Esophagus (tissue), 2 donors: Measurements from ENCODE around the gene ROBO2. TPM values are rescaled to one million over a fixed set of nuclear protein-coding genes. Genes with fewer than 3 reads are reported as not detected.

Experiments used
- H3K27ac ChIP-seq, 2 donors: one replicate each; pipeline ENCODE4 v1.5.1; 2013; ENCODE audit warnings: low read depth in 2 of 2, mild to moderate bottlenecking in 2 of 2, inconsistent platforms in 1 of 2, low read length in 1 of 2, moderate library complexity in 1 of 2
- H3K27me3 ChIP-seq, 2 donors: one replicate each; pipeline ENCODE4 v1.6.1; 2013; ENCODE audit warnings: low read length in 2 of 2, control low read depth in 1 of 2, mild to moderate bottlenecking in 1 of 2; ENCODE audit not compliant: insufficient read depth in 2 of 2, control insufficient read depth in 1 of 2
- H3K36me3 ChIP-seq, 2 donors: one replicate each; pipeline ENCODE4 v1.6.1; 2013; ENCODE audit warnings: low read length in 1 of 2; ENCODE audit not compliant: control insufficient read depth in 2 of 2, insufficient read depth in 2 of 2
- H3K4me1 ChIP-seq, 2 donors: one replicate each; pipeline ENCODE4 v1.6.1; 2013; ENCODE audit warnings: low read length in 1 of 2; ENCODE audit not compliant: control insufficient read depth in 2 of 2, insufficient read depth in 2 of 2
- H3K4me3 ChIP-seq, 2 donors: one replicate each; pipeline ENCODE4 v1.5.1; 2013; ENCODE audit warnings: low read length in 2 of 2, mild to moderate bottlenecking in 2 of 2, low read depth in 1 of 2, moderate library complexity in 1 of 2
- H3K9me3 ChIP-seq, 2 donors: one replicate each; pipeline ENCODE4 v1.6.1; 2013; ENCODE audit warnings: mild to moderate bottlenecking in 2 of 2, low read depth in 1 of 2, low read length in 1 of 2, moderate library complexity in 1 of 2; ENCODE audit not compliant: control insufficient read depth in 2 of 2, insufficient read depth in 1 of 2
- WGBS, 2 donors: extraction: QIAGEN DNeasy Blood & Tissue Kit; methylation state at CpG; one replicate each; pipeline ENCODE4 v1.1.7; 2013; 5-methylcytosine and 5-hydroxymethylcytosine counted together
- polyA plus RNA-seq, 2 donors: library from polyadenylated mRNA; stranded (reverse); fragments of 200-250 nt; gene quantifications; one replicate each; pipeline ENCODE4 v1.2.3, GENCODE V29; 2013
- donor health status: healthy with polysubstance abuse.
- donor health status: Bipolar disorder and iron deficiency.

ROBO2 gene
- polyA plus RNA-seq, 2 donors, result 1.4 to 2.4 TPM

DNA sequence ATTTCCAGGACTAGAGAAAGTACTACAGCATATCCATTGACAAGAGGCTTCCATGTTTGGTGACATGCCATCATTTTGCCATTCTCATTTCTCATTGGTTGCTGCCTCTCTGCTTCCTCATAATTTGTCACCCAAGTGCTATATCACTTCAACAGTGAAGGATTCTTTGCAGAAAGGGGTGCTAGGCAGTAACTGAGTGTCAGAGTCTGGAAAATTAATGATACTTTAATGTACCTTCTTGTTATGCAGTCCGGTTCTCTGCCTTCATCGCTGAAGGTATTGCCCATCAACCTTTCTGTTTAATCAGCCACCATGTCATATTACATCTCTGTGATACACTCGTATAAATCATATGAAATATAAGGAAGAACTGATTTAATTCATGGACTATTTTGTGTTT, 550.3 kb downstream of the ROBO2 start:
- Histone ChIP-seq H3K4me3 (no peak overlapping the region), H3K4me1 (no peaks in the 10 kb centered on the region), H3K27me3 (no peaks in the 10 kb centered on the region), H3K36me3 (no peaks in the 10 kb centered on the region), H3K27ac (no peak overlapping the region), H3K9me3 (no peaks in the 10 kb centered on the region)
- 91 to 93% methylated on average over 3 of the region's 3 CpGs for WGBS, 2 donors

DNA sequence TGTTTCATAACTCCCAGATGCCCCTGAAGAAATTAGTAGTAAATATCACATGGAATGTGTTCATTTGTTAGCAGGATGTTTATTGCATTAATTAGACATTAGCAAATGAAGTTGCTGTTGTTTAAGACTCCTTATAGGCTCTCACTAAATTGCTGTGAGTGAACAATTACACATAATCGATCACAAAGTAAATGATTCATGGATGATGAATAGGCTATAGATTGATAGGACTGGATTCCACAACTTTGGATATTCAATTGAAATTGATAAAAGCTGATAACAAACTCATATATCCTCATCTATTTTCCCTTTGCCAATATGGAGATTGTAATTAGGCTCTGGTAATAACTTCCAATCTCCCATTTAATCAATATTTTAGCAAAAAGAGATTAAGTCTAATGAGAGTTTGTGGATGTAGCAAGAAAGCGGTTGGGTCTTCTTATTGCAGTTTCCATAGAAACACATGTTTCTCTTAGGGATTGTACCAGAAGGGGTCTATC, 555.5 kb downstream of the ROBO2 start:
- no peak overlapping the region for H3K27ac ChIP-seq
- H3K27me3 ChIP-seq, result no peaks in the 10 kb centered on the region
- no peaks in the 10 kb centered on the region for H3K4me1 ChIP-seq
- WGBS, 2 donors, result 94 to 96% methylated on average over 2 of the region's 2 CpGs
- H3K4me3 ChIP-seq, result no peak overlapping the region
- no peaks in the 10 kb centered on the region for H3K36me3 ChIP-seq
- H3K9me3 ChIP-seq, result no peaks in the 10 kb centered on the region

DNA sequence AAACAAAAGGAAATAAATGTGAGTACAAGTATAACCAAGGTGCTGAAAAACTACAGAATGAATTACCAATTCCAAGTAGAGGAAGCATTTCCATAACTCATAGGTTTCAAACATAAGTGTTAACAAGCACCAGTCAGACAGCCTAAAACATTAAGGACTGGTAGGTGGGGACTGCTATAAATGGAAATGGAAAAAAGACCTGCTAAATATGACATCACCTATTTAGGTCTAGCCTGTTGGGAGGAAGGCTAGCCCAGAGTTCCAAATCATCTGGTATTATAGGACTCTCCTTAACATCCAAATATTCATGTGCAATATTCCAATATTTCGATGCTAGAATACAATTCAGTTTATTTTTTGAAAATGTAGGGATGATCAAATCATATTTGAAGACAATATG, 560.0 kb downstream of the ROBO2 start:
- no peaks in the 10 kb centered on the region for H3K36me3 ChIP-seq
- 88 to 89% methylated on average over 1 of the region's 1 CpG for WGBS, 2 donors
- no peaks in the 10 kb centered on the region for H3K4me1 ChIP-seq
- no peak overlapping the region for H3K4me3 ChIP-seq
- H3K9me3 ChIP-seq, result no peaks in the 10 kb centered on the region
- H3K27ac ChIP-seq, result no peak overlapping the region
- no peaks in the 10 kb centered on the region for H3K27me3 ChIP-seq

DNA sequence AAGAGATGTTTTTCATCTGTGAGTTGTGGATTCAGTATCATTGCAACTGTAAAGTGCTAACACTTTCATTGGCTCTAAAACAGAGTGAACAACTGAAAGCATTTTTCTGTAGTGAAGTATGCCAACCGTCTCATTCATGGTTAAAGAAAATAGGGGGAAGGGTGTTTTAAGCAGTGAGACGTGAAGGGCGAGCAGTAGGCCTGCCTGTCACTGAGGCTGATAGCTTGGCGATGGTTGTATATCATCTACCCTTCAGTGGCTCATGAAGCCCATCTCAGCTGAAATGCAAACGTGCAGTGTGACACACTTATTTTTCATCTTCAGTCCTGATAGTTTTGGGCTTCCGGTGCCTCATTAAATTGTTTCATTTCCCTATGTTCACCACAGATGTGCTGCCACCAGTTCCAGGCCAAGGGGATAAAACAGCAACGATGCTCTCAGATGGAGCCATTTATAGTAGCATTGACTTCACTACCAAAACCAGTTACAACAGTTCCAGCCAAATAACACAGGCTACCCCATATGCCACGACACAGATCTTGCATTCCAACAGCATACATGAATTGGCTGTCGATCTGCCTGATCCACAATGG, 562.0 kb downstream of the ROBO2 start:
- H3K9me3 ChIP-seq, result no peaks in the 10 kb centered on the region
- WGBS, 2 donors, result 88 to 89% methylated on average over 9 of the region's 9 CpGs
- H3K36me3 ChIP-seq, result no peaks in the 10 kb centered on the region
- no peaks in the 10 kb centered on the region for H3K4me1 ChIP-seq
- H3K27ac ChIP-seq, result no peak overlapping the region
- H3K4me3 ChIP-seq, result no peak overlapping the region
- no peaks in the 10 kb centered on the region for H3K27me3 ChIP-seq

DNA sequence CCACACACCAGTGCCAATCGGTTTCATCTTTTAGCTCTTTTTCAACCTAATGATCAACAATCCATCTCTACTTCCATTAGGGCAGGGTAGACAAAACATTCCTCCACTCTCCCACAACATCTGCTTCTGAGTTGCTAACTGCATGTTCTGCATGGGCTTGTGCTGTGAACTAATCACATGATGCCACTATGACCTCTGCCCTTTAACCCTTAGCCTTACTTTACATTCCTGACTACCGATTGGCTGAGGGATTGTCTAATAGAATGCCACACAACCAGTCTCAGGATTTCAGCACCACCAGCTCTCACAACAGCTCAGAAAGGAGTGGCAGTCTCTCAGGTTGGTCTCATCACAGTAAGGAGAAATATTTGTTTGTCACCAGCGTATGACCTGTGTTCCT, 562.8 kb downstream of the ROBO2 start:
- WGBS, 2 donors, result 86 to 90% methylated on average over 3 of the region's 3 CpGs
- H3K27me3 ChIP-seq, result no peaks in the 10 kb centered on the region

DNA sequence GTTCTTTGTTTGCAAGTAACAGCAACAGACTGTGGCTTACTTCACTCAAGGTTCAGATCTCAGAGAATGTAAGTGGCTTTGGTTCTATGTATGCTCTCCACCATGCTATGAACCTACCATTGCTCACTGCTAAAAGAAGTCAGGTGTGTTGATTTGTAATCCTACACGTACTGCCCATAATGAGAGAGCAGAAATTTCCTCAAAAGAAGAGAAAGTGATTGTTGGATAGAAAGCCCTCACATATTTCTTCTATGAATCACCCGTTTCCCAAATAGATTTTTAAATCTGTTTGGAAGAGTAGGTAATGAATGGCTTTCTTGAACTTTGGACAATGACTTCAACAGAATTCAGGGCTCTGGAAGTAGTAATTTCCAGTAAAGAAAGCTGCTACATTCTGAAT, 565.4 kb downstream of the ROBO2 start:
- Histone ChIP-seq H3K4me1 (no peaks in the 10 kb centered on the region), H3K4me3 (no peak overlapping the region), H3K27me3 (no peaks in the 10 kb centered on the region), H3K36me3 (no peaks in the 10 kb centered on the region), H3K9me3 (no peaks in the 10 kb centered on the region), H3K27ac (no peak overlapping the region)
- WGBS, 2 donors, result 49 to 61% methylated on average over 2 of the region's 2 CpGs

More for the DNA sequence above, 562.8 kb downstream of the ROBO2 start:
- Histone ChIP-seq H3K4me1 (no peaks in the 10 kb centered on the region), H3K27ac (no peak overlapping the region), H3K36me3 (no peaks in the 10 kb centered on the region), H3K9me3 (no peaks in the 10 kb centered on the region), H3K4me3 (no peak overlapping the region)

DNA sequence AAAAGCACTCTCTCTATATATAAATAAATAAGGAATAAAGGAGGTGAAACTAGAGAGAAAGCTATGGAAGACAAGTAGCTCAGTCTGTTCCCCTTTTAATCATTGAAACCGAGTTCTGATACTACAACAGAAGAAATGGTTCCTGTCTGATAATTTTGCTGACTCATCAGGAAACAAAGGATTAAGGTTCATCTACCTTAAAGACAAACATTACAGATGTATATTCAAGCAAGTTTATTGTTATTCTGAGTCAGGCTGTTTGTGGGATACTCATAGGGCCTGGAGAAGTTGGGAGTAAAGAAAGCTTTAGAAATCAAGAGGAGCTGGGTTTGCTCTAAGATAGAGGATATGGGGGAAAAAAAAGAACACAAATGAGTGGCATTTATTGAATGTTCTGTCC, 566.0 kb downstream of the ROBO2 start:
- 60 to 68% methylated on average over 1 of the region's 1 CpG for WGBS, 2 donors

DNA sequence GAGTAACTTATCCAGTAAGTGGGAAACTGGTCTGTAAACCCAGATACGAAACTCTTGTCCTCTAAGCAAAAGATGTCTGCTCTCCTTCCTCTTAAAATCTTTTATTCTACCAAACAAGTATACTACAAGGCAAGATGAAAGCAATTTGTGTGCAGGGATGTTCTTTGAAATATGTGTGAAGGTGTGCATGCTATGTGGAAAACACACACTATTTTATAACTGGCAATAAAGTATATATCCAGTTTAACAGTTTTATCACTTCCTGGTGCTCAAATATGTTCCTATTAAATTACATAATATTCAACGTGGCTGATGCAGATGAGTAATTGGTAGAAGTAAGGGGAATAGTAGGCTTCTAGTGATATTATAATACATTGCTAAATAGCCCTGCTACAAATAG, 566.5 kb downstream of the ROBO2 start:
- H3K4me3 ChIP-seq, result no peak overlapping the region
- no peaks in the 10 kb centered on the region for H3K9me3 ChIP-seq
- no peaks in the 10 kb centered on the region for H3K4me1 ChIP-seq
- H3K27ac ChIP-seq, result no peak overlapping the region
- no peaks in the 10 kb centered on the region for H3K36me3 ChIP-seq
- no peaks in the 10 kb centered on the region for H3K27me3 ChIP-seq
- WGBS, 2 donors, result 49 to 58% methylated on average over 2 of the region's 2 CpGs

More for the DNA sequence above, 566.0 kb downstream of the ROBO2 start:
- no peak overlapping the region for H3K4me3 ChIP-seq
- H3K27ac ChIP-seq, result no peak overlapping the region
- no peaks in the 10 kb centered on the region for H3K36me3 ChIP-seq
- H3K27me3 ChIP-seq, result no peaks in the 10 kb centered on the region
- no peaks in the 10 kb centered on the region for H3K9me3 ChIP-seq
- no peaks in the 10 kb centered on the region for H3K4me1 ChIP-seq

DNA sequence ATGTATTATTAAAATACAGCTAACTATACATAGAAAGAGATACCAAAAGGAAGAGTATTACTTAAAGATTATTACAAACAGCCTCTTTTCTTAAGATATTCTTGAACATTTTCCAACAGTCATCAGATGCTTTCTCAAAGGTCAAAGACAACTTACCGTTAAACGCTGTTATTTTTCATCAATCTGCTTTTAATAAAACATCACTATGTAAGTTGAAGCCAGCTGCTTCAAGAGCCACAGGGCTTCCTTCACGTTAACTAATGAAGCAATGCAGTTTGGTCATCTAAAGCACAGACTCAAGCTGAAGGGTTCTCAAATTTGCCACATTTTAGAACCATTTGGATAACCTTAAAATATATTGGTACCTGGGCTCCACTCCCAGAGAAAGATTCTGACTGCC, 578.8 kb downstream of the ROBO2 start:
- Histone ChIP-seq H3K4me3 (no peak overlapping the region), H3K27ac (no peak overlapping the region), H3K4me1 (no peaks in the 10 kb centered on the region), H3K27me3 (no peaks in the 10 kb centered on the region), H3K36me3 (peaks cover 0 to 2% of the 10 kb centered on the region in 2 donors), H3K9me3 (no peaks in the 10 kb centered on the region)
- WGBS, 2 donors, result 77 to 84% methylated on average over 3 of the region's 3 CpGs

DNA sequence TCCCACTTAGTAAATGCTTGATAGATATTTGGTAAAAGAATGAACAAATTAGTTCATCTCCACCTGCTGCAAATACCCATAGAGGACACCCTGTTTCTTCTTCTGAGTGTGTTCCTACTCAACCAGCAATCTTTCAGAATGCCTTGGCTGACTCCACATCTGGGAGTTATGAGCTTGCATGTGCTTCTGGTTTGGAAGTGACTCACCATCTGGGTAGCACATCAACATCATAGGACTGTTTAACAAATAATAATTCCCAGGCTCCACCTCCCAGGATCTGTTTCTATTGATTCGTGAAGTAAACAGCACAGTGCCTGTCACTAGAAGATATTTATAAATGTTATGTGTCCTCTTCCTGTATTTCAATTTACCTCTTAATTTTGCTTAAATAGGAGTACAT, 580.1 kb downstream of the ROBO2 start:
- Histone ChIP-seq H3K9me3 (no peaks in the 10 kb centered on the region), H3K4me3 (no peak overlapping the region), H3K27me3 (no peaks in the 10 kb centered on the region), H3K27ac (no peak overlapping the region), H3K36me3 (peaks cover 0 to 2% of the 10 kb centered on the region in 2 donors), H3K4me1 (no peaks in the 10 kb centered on the region)
- 72 to 85% methylated on average over 1 of the region's 1 CpG for WGBS, 2 donors
